ENCODE results near the gene LCN2.

Gene LCN2

GRCh38 chr9:128151309-128152132, 2.3 kb downstream of the LCN2 start:
- FAIRE-seq: no peak

GRCh38 chr9:128152133-128153059, 3.1 kb downstream of the LCN2 start:
- no peak for FAIRE-seq

GRCh38 chr9:128153060-128153946, 4.0 kb downstream of the LCN2 start:
- FAIRE-seq: no peak

GRCh38 chr9:128153947-128154695, 4.9 kb downstream of the LCN2 start:
- no peak for FAIRE-seq

- FAIRE-seq: no peak
Observed at GRCh38 chr9:128155736-128156500, 6.7 kb downstream of the LCN2 start.

- FAIRE-seq: no peak
Observed at GRCh38 chr9:128159522-128159783, 10.2 kb downstream of the LCN2 start.

GRCh38 chr9:128159784-128160602, 10.7 kb downstream of the LCN2 start, which contains the start of gene BBLN:
Gene BBLN, plus strand, starts transcription at chr9:128160265. Its CDS starts 143 bp downstream, at chr9:128160408.
- no peak for FAIRE-seq

- FAIRE-seq: no peak
Observed at GRCh38 chr9:128160603-128160987, 11.3 kb downstream of the LCN2 start.

- FAIRE-seq: no peak
Observed at GRCh38 chr9:128161215-128161902, 12.1 kb downstream of the LCN2 start.

GRCh38 chr9:128162215-128163026, 13.2 kb downstream of the LCN2 start:
- no peak for FAIRE-seq

GRCh38 chr9:128163027-128163515, 13.8 kb downstream of the LCN2 start:
- no peak for FAIRE-seq

GRCh38 chr9:128163523-128164306, 14.5 kb downstream of the LCN2 start:
- no peak for FAIRE-seq

GRCh38 chr9:128164307-128164885, 15.1 kb downstream of the LCN2 start:
- no peak for FAIRE-seq

GRCh38 chr9:128166169-128166568, 16.9 kb downstream of the LCN2 start:
- FAIRE-seq: no peak

- FAIRE-seq: no peak
Observed at GRCh38 chr9:128167209-128167608, 18.0 kb downstream of the LCN2 start.

- FAIRE-seq: no peak
Observed at GRCh38 chr9:128168731-128169308, 19.6 kb downstream of the LCN2 start.

- FAIRE-seq: no peak
Observed at GRCh38 chr9:128169492-128169891, 20.2 kb downstream of the LCN2 start.
